ENCODE measurements around the gene CASP3. TPM values are rescaled to one million over a fixed set of nuclear protein-coding genes. Genes with fewer than 3 reads are reported as not detected.
A peak's percentile ranks its signal among the peaks of the same experiment; 100 is the strongest.

CASP3 gene
- total and polyA plus RNA-seq, 9 of the 15 experiments (the other 6 are each of a cell fraction or from before 2014, with no cell fraction given) = 17.6 to 40.1 (median 31.8) TPM

GRCh38 chr4:184648313-184649025, 778 bp downstream of the CASP3 start (continued):
- TF ChIP-seq, protein P1, sequence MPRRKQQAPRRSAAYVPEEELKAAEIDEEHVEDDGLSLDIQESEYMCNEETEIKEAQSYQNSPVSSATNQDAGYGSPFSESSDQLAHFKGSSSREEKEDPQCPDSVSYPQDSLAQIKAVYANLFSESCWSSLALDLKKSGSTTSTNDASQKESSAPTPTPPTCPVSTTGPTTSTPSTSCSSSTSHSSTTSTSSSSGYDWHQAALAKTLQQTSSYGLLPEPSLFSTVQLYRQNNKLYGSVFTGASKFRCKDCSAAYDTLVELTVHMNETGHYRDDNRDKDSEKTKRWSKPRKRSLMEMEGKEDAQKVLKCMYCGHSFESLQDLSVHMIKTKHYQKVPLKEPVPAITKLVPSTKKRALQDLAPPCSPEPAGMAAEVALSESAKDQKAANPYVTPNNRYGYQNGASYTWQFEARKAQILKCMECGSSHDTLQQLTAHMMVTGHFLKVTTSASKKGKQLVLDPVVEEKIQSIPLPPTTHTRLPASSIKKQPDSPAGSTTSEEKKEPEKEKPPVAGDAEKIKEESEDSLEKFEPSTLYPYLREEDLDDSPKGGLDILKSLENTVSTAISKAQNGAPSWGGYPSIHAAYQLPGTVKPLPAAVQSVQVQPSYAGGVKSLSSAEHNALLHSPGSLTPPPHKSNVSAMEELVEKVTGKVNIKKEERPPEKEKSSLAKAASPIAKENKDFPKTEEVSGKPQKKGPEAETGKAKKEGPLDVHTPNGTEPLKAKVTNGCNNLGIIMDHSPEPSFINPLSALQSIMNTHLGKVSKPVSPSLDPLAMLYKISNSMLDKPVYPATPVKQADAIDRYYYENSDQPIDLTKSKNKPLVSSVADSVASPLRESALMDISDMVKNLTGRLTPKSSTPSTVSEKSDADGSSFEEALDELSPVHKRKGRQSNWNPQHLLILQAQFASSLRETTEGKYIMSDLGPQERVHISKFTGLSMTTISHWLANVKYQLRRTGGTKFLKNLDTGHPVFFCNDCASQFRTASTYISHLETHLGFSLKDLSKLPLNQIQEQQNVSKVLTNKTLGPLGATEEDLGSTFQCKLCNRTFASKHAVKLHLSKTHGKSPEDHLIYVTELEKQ (CRISPR knock-in tag; IDR thresholded peaks at IDR 0.05) = no peak
- TF ChIP-seq L3MBTL2 (IDR thresholded peaks at IDR 0.05) (peak; percentile 73), BRCA1 (IDR thresholded peaks at IDR 0.05) (no peak), BRCA1 (CRISPR knock-in tag; IDR thresholded peaks at IDR 0.05) (no peak), WHSC1 (IDR thresholded peaks at IDR 0.05; ENCODE audit: low read length) (no peak), HLTF (IDR thresholded peaks at IDR 0.05) (no peak), ZNF511 (CRISPR knock-in tag; IDR thresholded peaks at IDR 0.05) (no peak), ZEB2 (IDR thresholded peaks at IDR 0.05) (no peak), TFAP4 (CRISPR knock-in tag; IDR thresholded peaks at IDR 0.05; ENCODE audit: borderline replicate concordance) (peak; percentile 76; the same call in 1 of the 2 replicates), ZKSCAN8 (CRISPR knock-in tag; IDR thresholded peaks at IDR 0.05) (no peak), SMARCE1 (IDR thresholded peaks at IDR 0.05) (no peak), ZBTB7A (IDR thresholded peaks at IDR 0.05; ENCODE audit: borderline replicate concordance, control insufficient read depth, low read depth, low read length) (peak; percentile 52; the same call in 1 of the 2 replicates), YY1 (IDR thresholded peaks at IDR 0.05; ENCODE audit: borderline replicate concordance in 1 of 3, control insufficient read depth in 1 of 3, extremely low read depth in 1 of 3, insufficient read depth in 3 of 3, insufficient read length in 1 of 3, insufficient replicate concordance in 2 of 3, low read depth in 1 of 3, low read length in 2 of 3) (peak in 1 of 3 experiments; percentile 10), ZNF197 (CRISPR knock-in tag; IDR thresholded peaks at IDR 0.05; ENCODE audit: low read depth) (no peak), CBX8 (IDR thresholded peaks at IDR 0.05; ENCODE audit: borderline replicate concordance, extremely low read depth, low read depth, low read length, poor library complexity, severe bottlenecking) (no peak), ZFPM2 (CRISPR knock-in tag; IDR thresholded peaks at IDR 0.05) (no peak), GATAD2B (IDR thresholded peaks at IDR 0.05; ENCODE audit: borderline replicate concordance) (0 out of 2 replicates have a peak, but pooled peaks have one; percentile 2)
- TF ChIP-seq, protein P2, sequence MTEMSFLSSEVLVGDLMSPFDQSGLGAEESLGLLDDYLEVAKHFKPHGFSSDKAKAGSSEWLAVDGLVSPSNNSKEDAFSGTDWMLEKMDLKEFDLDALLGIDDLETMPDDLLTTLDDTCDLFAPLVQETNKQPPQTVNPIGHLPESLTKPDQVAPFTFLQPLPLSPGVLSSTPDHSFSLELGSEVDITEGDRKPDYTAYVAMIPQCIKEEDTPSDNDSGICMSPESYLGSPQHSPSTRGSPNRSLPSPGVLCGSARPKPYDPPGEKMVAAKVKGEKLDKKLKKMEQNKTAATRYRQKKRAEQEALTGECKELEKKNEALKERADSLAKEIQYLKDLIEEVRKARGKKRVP (CRISPR knock-in tag; IDR thresholded peaks at IDR 0.05) = peak; percentile 23; the same call in 1 of the 2 replicates
